ENCODE data around the gene SMARCC1. TPM values are rescaled to one million over a fixed set of nuclear protein-coding genes. Genes with fewer than 3 reads are reported as not detected.
"Not testable (repeated sequence)": the region's sequence is repeated elsewhere in the genome, so short reads cannot be mapped to it uniquely, and the experiment has no call there.

Gene SMARCC1
- total RNA-seq, 1 experiment from 2014 or later = 51.2 TPM

- no peak for DNase-seq (ENCODE audit: low spot score)
These were observed 9.6 kb downstream of the SMARCC1 start for GRCh38 chr3:47772047-47772446.

- no peak for DNase-seq (ENCODE audit: low spot score)
These were observed 15.5 kb downstream of the SMARCC1 start for GRCh38 chr3:47766186-47766585.

GRCh38 chr3:47762233-47762632 lies 19.5 kb downstream of the SMARCC1 start:
- peak; percentile 78 for DNase-seq (ENCODE audit: low spot score)

GRCh38 chr3:47761046-47761445 lies 20.6 kb downstream of the SMARCC1 start:
- DNase-seq (ENCODE audit: low spot score) = no peak

- DNase-seq (ENCODE audit: low spot score) = not testable (repeated sequence)
These were observed 21.5 kb downstream of the SMARCC1 start for GRCh38 chr3:47760207-47760606.

GRCh38 chr3:47758261-47759025 lies 23.2 kb downstream of the SMARCC1 start:
- no peak for DNase-seq (ENCODE audit: low spot score)

GRCh38 chr3:47752716-47753115 lies 29.0 kb downstream of the SMARCC1 start:
- no peak for DNase-seq (ENCODE audit: low spot score)

GRCh38 chr3:47750811-47751354 lies 30.8 kb downstream of the SMARCC1 start:
- DNase-seq (ENCODE audit: low spot score) = not testable (repeated sequence)

GRCh38 chr3:47747558-47747957 lies 34.1 kb downstream of the SMARCC1 start:
- DNase-seq (ENCODE audit: low spot score) = no peak

GRCh38 chr3:47746264-47746663 lies 35.4 kb downstream of the SMARCC1 start:
- no peak for DNase-seq (ENCODE audit: low spot score)

GRCh38 chr3:47743855-47744254 lies 37.8 kb downstream of the SMARCC1 start:
- no peak for DNase-seq (ENCODE audit: low spot score)

GRCh38 chr3:47743352-47743751 lies 38.3 kb downstream of the SMARCC1 start:
- DNase-seq (ENCODE audit: low spot score) = peak; percentile 2

- DNase-seq (ENCODE audit: low spot score) = no peak
These were observed 39.8 kb downstream of the SMARCC1 start for GRCh38 chr3:47741925-47742324.

GRCh38 chr3:47732143-47732542 lies 49.5 kb downstream of the SMARCC1 start:
- DNase-seq (ENCODE audit: low spot score) = no peak

- no peak for DNase-seq (ENCODE audit: low spot score)
These were observed 50.6 kb downstream of the SMARCC1 start for GRCh38 chr3:47731061-47731460.

- DNase-seq (ENCODE audit: low spot score) = no peak
These were observed 58.8 kb downstream of the SMARCC1 start for GRCh38 chr3:47722859-47723258.

- DNase-seq (ENCODE audit: low spot score) = not testable (repeated sequence)
These were observed 64.2 kb downstream of the SMARCC1 start for GRCh38 chr3:47717448-47717847.

- DNase-seq (ENCODE audit: low spot score) = no peak
These were observed 65.0 kb downstream of the SMARCC1 start for GRCh38 chr3:47716656-47717055.

GRCh38 chr3:47715928-47716327 lies 65.8 kb downstream of the SMARCC1 start:
- peak; percentile 76 for DNase-seq (ENCODE audit: low spot score)

GRCh38 chr3:47714606-47715005 lies 67.1 kb downstream of the SMARCC1 start:
- no peak for DNase-seq (ENCODE audit: low spot score)

GRCh38 chr3:47713655-47714054 lies 68.0 kb downstream of the SMARCC1 start:
- no peak for DNase-seq (ENCODE audit: low spot score)

- no peak for DNase-seq (ENCODE audit: low spot score)
These were observed 69.3 kb downstream of the SMARCC1 start for GRCh38 chr3:47712398-47712797.

- no peak for DNase-seq (ENCODE audit: low spot score)
These were observed 70.1 kb downstream of the SMARCC1 start for GRCh38 chr3:47711596-47711995.

GRCh38 chr3:47705391-47705790 lies 76.3 kb downstream of the SMARCC1 start:
- no peak for DNase-seq (ENCODE audit: low spot score)

Measured in A172 (cell line).